A549 treated with Hydrocortisone at 1 μM for 4 hours (cell line): Measurements from ENCODE around the gene CENPN. TPM values are rescaled to one million over a fixed set of nuclear protein-coding genes. Genes with fewer than 3 reads are reported as not detected.

ENCODE experiments used
- total RNA-seq: library from RNA; stranded (reverse); fragments of 200-300 nt; extraction: Qiagen RNA extraction; gene quantifications from 5 replicates; pipeline ENCODE4 v1.2.3, GENCODE V29; 2022

The CENPN gene, protein sequence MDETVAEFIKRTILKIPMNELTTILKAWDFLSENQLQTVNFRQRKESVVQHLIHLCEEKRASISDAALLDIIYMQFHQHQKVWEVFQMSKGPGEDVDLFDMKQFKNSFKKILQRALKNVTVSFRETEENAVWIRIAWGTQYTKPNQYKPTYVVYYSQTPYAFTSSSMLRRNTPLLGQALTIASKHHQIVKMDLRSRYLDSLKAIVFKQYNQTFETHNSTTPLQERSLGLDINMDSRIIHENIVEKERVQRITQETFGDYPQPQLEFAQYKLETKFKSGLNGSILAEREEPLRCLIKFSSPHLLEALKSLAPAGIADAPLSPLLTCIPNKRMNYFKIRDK
- 62.6 to 104 TPM (median 67.1 TPM) in 5 replicates for total RNA-seq

DNA sequence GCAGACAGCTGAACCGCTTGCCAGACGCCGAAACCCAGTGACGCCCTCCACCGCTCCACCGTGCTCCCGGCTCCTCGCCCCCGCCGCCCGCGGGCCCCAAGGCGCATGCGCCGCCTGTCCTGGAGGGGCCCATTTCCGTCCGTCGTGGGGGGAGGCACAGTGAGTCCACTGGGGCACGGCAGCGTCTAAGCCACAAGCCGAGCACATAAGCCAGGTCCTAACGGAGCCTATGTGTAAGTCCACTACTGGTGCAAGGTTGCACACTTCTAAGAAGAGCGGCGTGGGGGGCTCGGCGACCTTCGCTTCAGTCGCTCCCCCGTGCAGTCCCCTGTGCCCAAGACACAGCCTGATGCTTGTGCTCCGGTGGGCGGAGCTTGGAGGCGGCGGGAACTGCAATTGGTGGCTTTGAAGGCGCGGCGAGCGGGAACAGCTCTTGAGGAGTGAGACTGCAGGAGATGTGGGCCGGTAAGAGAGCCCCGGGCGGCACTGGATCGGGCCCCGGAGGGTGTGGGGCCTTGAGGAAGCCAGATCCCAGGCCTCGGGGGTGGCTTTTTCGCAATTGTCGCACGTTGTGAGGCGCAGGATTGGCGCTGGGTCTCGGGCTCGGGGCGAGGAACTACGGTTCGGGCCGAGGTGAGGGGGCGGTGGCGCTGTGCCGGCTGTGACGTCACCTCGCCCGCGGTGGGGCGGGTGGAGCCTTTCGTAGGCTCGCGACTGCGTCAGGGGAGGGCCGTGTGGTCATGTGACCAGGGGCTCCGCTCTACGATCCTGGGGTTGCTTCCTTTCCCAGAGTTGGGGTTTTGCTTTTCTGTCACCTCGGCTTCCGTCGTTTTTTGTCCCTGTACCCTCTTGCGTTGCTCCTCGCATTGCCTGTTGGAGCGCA lies at the start of gene CENPN, which contains the start of gene CMC2:
Gene CENPN, plus strand, starts transcription at position 402 of the 883 bp plus-strand sequence. CDS start 4,726 bp downstream, outside the sequence.
Gene CMC2, minus strand, starts transcription at position 73 of the 883 bp plus-strand sequence. CDS start 9,491 bp downstream, outside the sequence.

GRCh38 chr16:81035398-81035974 lies 28.5 kb downstream of the CENPN start, which contains the start of gene ATMIN:
ATMIN (plus strand) TSS chr16:81035842; CDS start chr16:81035871, 29 bp downstream.

GRCh38 chr16:81077076-81077940 lies 70.3 kb downstream of the CENPN start, which contains the start of gene C16orf46:
C16orf46 (minus strand) TSS chr16:81077238; CDS start chr16:81063955, 13,283 bp downstream.

Other genes starting within 250 kb of the CENPN start
- gene CDYL2, start 202.6 kb upstream of the CENPN start, total RNA-seq, result 0.32 to 0.66 TPM (median 0.61 TPM) in 5 replicates
- gene CMC2, start 329 bp upstream of the CENPN start, total RNA-seq, result 114 to 129 TPM (median 123 TPM) in 5 replicates
- gene ATMIN, start 28.6 kb downstream of the CENPN start, total RNA-seq, result 28.7 to 33.8 TPM (median 31.7 TPM) in 5 replicates
- gene C16orf46, start 70.0 kb downstream of the CENPN start, total RNA-seq, result 0.50 to 0.99 TPM (median 0.85 TPM) in 5 replicates
- 48.9 to 62.6 TPM (median 55.2 TPM) in 5 replicates for gene GCSH, start 89.2 kb downstream of the CENPN start, total RNA-seq
- 0.63 to 1.3 TPM (median 0.97 TPM) in 5 replicates for gene BCO1, start 231.5 kb downstream of the CENPN start, total RNA-seq